Pons (tissue), 1 donor: ENCODE results near the gene POP4.
A peak's percentile ranks its signal among the peaks of the same experiment; 100 is the strongest.
"Not testable (repeated sequence)": the region's sequence is repeated elsewhere in the genome, so short reads cannot be mapped to it uniquely, and the experiment has no call there.

Experiments
- DNase-seq: peaks from one replicate; pipeline ENCODE4 v3.0.0-alpha.2; 2016; ENCODE audit warnings: low spot score

Gene POP4, protein sequence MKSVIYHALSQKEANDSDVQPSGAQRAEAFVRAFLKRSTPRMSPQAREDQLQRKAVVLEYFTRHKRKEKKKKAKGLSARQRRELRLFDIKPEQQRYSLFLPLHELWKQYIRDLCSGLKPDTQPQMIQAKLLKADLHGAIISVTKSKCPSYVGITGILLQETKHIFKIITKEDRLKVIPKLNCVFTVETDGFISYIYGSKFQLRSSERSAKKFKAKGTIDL

DNA sequence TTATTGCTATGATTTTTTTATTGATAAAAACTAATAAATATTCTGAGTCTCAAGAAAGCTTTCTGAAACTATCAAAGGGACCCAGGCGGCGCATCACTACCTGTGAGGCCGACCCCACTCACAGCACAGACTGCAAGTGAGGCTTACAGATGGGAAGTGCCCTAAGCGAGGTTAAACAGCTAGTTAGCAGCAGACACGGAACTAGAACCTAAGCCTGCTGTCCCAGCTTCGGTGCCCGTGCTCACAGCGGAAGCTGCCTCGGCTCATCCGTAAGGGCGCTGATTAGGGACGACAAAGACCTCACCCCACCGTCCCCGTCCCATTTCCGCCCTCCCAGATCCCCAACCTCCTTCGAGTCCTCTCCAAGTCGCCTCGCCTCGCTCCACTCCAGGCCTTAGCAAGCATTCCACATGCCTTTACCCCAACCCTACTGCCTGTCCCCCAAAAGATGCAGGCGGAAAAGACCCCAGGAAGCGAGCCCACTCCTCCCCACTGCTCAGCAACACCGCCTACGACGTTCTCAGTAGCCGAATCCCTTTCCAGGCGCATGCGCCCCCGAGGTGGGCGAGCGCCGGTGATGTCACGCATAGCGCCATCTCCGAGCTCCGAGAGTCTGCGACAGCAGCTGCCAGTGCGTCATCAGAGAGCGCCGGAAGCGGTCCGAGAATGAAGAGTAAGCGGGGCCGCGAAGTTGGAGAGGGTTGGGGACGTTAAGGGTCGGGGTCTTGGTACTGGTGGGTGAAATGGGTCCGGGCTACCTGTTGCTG is at the start of gene POP4:
TSS of gene POP4 (plus strand) at position 631 of the 767 bp plus-strand sequence. CDS start at position 667, 36 bp downstream.
- peak; percentile 95 for DNase-seq

DNA sequence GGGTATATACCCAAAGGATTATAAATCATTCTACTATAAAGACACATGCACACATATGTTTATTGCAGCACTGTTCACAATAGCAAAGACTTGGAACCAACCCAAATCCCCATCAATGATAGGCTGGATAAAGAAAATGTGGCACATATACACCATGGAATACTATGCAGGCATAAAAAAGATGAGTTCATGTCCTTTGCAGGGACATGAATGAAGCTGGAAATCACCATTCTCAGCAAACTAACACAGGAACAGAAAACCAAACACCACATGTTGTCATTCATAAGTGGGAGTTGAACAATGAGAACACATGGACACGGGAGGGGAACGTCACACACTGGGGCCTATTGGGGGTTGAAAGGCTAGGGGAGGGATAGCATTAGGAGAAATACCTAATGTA is 47.0 kb upstream of the POP4 start:
- not testable (repeated sequence) for DNase-seq

DNA sequence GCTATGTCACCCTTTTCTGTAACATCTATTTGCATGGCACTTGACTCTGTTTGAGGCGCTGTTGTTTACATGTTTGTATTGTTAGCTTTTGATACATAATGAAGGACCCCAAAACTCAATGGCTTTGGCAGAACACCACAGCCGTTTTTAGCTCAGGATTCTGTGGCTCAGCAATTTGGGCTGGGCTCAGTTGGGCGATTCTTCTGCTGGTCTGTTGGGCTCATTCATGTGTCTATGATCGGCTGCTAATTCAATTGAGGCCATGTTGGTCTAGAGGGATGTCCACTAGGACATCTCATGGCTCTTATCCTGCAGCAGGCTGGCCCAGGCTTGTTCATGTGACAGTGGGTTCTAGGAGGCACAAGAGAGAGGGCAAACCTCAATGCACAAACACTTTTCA is 46.3 kb upstream of the POP4 start:
- no peak for DNase-seq

DNA sequence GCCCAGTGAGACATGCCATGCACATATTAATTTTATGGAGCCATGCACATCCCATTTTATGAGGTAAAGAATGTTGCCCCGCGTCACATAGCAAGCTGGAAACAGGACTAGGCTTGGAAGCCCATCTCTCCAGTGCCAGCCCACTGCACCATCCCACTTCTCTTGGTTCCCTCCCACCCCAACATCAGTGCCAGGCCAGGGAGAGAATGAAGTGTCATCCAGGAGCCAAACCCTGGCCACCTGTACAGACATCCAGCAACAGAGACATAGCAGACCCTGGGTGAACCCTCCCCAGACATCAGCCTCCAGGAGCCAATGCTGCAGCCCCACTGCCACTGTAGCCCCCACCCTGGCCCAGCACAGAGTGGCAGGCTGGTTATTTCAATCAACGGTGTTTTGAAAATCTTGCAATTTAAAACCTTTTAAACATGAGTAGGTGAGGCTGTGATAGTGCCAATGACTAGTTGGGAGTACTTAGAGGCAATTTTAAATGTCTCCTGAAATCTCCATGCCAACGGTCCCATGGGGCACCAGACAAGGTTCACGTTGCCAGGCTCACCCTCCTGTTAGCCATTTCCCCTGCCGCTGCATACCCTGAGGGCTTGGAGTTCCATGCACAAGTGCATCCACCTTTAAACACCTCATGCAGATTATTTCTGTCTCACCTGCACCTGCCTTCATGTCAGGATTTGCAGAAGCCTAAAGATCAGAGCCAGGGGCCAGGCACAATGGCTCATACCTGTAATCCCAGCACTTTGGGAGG is 45.6 kb upstream of the POP4 start:
- no peak for DNase-seq

DNA sequence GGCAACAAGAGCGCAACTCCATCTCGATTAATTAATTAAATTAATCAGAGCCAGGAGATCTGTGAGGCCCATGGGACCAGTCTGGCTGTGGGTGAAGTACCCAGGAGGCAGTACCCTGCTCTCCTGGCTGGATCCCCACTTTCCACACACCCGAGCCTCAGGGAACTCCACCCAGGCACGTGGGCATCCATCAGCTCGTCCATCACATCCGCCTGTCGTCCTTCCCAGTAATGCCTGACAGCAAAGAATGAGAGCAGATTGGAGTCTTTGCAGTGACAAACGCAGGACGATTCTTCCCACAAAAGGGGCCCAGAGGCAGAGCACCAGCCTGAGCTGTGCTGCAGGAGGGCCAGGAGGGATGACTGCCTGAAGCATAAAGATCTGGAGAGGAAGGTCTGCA is 44.5 kb upstream of the POP4 start:
- no peak for DNase-seq

DNA sequence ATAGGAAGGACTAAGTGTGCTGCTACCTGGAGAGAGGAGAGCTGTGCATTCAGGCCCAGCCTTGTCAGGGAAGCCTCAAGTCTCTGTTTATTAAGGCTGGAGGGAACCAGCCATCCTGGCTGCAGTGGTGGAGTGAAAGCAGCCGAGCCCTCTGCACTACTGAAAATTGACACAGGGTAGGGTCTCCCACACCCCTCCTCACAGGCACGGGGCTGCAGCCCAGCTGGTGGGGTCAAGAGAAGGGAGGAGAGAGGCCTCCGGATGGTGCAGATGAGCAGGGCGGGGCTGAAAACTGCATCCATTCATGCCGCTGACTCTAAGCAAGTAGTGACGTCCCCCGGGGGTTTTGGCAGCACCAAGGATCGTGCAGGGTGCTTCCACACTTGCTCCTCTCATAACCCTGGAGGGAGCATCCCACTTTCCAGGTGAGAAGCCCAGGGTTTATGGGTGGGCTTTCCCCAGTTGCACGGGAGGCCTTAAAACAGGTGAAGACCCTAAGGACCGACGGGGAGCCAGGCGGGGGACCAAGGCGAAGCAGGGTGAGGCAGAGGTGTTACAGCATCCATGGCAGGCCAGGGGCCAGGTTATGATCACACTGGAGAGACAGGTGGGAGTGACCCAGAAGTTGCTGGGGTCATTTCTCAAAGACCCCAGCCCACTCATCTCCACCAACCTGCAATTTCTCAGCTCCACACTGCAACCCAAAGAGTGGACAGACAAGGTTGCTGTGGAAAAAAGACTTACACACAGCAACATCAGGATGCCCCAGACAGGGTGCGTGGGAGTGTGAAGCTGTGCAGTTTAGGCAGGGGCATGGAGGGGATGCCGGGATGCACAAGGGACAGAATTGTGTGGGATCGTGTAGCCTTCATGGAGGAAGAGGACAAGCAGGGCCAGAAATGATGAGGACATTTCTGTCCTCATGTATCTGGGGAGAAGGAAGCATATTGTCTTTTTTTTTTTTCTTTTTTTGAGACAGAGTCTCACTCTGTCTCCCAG is 43.5 kb upstream of the POP4 start:
- DNase-seq = no peak

DNA sequence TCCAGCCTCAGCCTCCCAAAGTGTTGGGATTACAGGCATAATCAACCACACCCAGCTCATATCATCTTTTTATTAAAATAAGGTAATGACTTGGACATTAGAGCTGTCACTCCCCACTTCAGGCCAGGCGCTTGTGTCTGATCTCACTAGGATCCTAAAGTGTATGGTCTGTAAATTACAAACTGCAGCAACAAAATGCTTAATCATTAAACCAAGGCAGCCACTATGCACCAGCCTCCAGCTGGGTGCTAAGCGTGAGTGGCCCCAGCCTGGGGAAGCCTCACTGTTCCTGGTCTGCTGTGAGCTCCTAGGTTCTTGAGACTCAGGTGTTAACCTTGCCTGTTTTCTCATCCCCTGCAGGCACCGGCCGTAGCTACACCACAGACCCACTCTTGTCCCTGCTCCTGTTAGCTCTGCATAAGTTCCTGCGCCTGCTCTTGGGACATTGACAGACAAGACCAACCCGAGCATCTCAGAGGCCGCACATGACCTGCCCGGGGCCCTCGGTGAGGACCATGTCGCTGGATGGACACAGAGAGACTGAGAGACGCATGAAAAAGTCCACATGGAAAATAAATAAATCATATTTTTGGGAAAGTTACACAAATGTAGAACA is 42.5 kb upstream of the POP4 start:
- DNase-seq = no peak

DNA sequence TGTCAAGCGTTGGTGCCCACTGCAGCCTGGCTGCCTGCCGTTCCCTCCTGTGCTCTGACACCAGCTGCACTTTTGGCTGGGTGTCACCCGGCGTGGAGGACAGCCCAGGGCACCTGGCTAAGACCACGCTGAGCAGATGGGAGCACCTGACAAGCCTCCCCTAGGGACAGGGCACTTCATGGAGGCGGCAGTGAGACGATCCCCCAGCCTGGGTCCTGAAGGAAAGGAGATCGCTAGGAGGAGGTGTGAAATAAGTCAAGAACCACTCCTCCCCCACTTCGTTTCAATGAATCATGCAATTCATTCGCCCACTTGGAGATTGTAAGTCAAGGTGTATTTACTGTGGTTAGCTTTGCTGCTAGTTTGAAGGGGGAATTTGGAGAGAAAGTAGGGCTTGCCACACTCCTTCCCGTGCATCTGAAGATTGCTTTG is 41.5 kb upstream of the POP4 start:
- DNase-seq = peak; percentile 1

DNA sequence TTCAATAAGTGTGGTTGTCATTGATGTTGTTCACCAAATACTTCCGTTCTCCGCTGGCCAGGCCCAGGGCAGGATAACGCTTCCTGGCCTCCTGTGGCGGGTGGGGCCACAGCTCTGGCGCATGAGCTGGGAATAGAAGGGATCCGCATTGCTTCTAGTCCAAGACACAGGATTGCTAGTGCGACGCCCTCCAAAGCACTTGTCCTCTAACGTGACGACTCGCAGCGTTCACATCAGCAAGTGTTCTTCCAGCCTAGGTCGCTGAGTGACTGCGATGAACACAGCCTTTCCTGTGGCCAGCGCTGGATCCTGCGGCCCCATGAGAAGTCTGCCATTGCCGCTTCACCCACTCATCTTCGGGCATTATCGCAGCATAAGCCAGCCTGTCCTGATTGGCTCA is 40.9 kb upstream of the POP4 start:
- no peak for DNase-seq

DNA sequence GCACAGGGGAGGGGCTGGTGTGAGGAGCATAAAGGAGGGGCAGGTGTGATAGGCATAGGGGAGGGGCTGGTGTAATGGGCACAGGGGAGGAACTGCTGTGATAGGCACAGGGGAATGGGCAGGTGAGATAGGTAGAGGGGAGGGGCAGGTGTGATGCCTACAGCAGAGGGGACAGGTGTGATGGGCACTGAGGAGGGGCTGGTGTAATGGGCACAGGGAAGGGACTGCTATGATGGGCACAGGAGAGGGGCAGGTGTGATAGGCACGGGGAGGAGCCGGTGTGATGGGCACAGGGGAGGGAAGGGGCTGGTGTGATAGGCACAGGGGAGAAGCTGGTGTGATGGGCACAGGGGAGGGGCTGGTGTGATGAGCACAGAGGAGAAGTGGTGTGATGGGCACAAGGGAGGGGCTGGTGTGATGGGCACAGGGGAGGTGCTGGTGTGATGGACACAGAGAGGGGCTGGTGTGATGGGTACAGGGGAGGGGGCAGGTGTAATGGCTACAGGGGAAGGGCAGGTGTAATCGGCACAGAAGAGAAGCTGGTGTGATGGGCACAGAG is 39.5 kb upstream of the POP4 start:
- DNase-seq = no peak

DNA sequence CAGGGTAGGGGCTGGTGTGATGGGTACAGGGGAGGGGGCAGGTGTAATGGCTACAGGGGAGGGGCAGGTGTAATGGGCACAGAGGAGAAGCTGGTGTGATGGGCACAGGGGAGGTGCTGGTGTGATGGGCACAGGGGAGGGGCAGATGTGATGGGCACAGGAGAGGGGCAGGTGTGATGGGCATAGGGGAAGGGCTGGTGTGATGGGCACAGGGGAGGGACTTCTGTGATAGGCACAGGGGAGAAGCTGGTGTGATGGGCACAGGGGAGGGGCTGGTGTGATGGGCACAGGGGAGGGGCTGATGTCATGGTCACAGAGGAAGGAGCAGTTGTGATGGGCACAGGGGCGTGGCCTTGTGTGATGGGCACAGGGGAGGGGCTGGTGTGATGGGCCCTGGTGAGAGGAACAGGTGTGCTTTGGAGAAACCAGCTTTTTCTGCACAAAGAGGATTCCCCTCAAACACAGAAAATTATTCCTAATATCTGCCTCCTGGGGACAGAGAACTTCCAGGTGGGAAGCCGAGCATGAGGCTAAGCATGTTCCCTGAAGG is 38.6 kb upstream of the POP4 start:
- no peak for DNase-seq

DNA sequence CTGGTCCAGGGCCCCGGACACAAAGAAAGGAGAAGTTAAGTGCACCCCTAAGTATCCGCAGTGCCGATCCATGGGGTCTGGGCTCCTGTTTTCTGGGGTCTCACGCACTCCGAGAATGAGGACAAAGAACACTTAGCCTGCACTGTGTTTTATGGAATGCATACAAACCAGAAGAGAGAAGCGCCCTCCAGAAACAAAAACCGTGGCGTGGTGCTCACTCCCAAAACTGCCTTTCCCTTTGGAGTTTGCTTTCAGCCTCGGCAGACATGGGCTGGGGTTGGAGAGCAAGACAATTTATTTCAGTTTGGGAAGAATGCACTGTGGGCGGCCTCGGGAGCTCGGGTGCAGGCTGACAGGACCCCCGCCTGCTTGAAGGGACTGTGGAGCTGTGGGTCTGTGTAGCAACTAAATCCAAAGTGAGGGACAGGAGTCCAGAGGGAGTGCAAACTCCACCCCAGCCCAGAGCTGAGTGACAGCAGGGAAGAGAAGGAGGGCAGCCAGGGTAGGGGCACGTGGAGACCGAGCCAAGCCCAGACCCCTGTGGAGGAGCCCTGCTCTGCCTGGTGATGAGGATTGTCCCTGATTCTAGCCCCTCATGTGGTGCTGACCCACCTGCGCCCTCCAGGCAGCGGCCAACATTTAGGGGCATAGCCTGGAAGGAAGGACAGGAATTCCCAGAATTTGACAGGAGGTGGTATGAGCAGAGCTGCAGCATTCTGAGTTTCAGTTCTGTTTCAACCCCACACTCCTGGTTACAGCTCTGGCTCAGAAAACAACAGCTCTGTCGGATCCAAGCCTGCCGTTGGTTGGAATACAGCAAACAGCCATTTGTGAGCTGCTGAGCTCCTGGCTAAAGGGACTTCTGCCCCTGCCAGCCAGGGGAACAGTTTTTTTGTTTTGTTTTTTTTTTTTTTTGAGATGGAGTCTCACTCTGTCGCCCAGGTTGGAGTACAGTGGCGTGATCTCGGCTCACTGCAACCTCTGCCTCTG is 37.8 kb upstream of the POP4 start:
- no peak for DNase-seq

DNA sequence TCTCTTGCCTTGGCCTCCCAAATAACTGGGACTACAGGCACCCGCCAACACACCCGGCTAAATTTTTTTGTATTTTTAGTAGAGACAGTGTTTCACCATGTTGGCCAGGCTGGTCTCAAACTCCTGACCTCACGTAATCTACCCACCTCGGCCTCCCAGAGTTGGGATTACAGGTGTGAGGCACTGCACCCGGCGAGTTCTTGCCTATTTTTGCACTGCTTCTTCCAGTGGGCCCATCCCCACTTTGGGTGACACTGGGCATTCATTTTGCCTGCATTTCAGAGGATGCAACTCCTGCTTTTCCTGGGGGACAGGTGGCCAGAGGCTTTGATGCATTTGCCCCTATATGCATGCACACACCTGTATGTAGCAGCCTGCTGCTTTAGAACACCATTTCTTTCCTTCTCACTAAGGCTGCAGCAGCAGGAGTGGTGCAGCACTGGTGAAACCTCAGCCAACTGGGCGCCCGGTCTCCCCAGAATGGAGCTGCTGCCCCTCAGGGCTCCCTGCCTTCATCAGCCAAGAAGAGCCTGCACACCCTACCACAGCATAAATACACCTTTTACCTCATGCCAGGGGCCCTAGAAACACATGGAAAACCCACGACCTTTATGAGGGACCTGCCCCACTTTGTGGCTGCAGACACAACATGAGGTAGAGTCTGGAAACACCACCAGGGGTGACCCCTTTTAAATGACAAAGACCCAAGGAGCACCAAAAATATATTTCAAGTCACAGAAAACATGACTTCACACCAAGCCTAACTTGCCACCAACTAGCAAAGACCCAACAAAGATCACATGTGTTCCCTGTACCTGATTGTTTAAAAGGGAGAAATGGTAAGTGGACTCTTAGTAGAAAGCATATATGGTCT is 36.8 kb upstream of the POP4 start:
- no peak for DNase-seq

DNA sequence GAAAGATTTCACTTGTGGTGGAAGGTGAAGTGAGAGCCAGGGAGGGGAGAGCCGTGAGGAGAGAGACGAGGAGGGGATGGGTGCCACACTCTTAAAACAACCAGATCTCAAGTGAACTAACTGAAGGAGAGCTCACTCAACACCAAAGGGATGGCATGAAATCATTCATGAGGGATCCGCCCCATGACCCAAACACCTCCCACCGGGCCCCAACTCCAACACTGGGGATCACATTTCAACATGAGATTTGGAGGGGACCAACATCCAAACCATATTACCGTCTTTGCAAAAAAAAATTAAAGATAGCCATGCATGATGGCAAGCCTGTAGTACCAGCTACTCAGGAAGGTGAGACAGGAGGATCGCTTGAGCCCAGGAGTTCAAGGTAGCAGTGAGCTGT is 34.9 kb upstream of the POP4 start:
- DNase-seq = no peak

DNA sequence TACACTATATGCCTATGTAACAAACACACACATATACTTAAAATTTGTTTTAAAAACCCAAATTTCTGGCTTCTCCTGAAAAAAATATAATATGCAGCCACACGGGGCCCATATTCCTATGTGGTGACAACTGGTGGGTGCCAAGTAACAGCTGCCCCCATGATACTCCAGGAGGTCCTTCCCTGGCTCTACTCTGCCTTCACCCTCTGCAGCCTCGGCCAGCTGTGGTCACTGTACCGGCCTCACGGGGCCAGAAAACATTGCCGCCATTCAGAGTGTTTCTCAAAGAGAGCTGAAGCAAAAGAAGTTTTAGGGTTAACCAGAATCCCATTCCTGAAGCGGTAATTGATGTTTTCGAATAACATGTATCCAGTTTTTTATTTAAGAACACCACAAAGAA is 32.6 kb upstream of the POP4 start:
- DNase-seq = no peak

DNA sequence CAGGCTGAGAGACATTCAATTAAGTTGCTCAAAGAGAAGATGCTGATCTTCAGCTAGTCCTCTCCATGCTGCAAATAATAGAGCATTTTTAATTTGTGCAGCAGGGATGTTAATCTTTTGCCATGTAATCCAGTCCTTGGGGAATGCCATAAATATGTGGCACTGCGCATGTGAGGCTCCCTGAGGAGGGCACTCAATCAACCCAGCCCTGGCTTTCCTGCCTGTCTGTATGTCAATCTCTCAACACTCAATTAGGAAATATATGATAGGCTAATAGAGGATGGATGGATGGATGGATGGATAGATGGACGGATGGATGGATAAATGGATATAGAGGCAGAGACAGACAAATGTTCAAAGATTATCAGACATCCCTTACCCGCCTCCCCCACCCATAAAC is 31.6 kb upstream of the POP4 start:
- DNase-seq = no peak

DNA sequence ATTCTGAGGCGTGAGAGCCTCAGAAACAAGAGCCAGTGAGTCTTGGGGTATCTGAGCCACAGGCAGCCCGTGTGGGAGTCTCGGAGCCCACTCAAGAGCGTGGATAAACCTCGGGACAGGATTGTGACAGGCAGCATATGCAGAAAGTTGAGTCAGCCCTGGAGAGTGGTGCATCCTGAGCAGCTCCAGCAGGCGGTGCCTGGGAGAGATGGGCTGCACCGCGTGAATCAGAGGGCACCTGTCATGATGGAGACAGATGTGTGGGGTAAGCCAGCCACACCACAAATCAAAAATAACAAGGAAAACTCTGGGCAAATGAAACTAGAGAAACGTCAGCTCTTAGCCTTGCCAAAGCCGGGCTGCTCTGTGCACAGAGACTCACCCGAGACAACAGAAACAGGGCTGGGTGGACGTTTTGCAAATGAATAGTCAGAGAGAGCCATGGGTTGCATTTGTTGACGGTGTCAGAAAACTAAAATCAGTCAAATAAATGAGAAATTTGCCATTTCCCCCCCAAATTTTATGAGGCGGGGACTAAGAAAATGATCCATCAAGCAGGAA is 30.0 kb upstream of the POP4 start:
- DNase-seq = no peak
